MM.1S (cell line): ENCODE measurements around the gene CCSER1.

Source experiments
- CTCF ChIP-seq: fragments of 300-600 bp; sonication (generic); IDR thresholded peaks from 2 replicates; pipeline ENCODE4 v1.5.1; 2016; ENCODE audit warnings: antibody characterized with exemption, low read length, mixed read lengths
- EZH2 ChIP-seq: fragments of 300-600 bp; sonication (generic); optimal IDR thresholded peaks from 2 replicates; pipeline ENCODE3; 2017; ENCODE audit warnings: low read depth, mild to moderate bottlenecking, antibody characterized with exemption, low read length, mixed read lengths
- EZH2phosphoT487 ChIP-seq: fragments of 300-600 bp; sonication (generic); IDR thresholded peaks from 2 replicates; pipeline ENCODE4 v1.6.1; 2018; ENCODE audit warnings: antibody characterized with exemption, low read length

DNA sequence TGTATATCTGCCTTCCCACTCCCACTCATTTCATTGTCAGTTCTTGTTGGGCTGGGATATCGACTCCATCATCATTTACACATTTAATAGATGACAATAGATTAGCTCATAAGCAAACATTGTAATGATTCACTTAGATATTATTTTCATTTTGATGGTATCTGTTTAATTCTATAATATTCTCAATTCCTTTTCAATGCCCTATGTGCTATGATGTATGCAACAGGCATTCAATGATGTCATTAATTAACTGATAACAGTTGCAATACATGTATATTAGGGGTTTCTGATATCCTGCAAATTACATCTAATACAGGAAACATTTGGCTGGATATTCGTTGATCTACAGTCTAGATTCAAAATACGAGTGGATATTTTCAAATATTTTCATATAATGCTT is 850.5 kb downstream of the CCSER1 start:
- no peak for TF ChIP-seq CTCF
- no peak for TF ChIP-seq EZH2phosphoT487
- no peak for TF ChIP-seq EZH2
